Stimulated activated CD8-positive, alpha-beta memory T cell treated with anti-CD3 and anti-CD28 coated beads, Interleukin-15, amount 100 ng/mL, for 48 hours (primary cell): ENCODE data around the gene HDDC3.
"Not testable (repeated sequence)": the region's sequence is repeated elsewhere in the genome, so short reads cannot be mapped to it uniquely, and the experiment has no call there.

ENCODE experiments used
- DNase-seq, 2 donors: peaks; one replicate each; pipeline ENCODE4 v3.0.0-alpha.2; 2020; ENCODE audit warnings: low read depth in 2 of 2

Gene HDDC3

GRCh38 chr15:90909976-90910375 is 22.4 kb downstream of the HDDC3 start:
- DNase-seq = no peak

- DNase-seq = not testable (repeated sequence)
These were observed 22.9 kb downstream of the HDDC3 start for GRCh38 chr15:90909449-90909848.

- DNase-seq = no peak
These were observed 24.4 kb downstream of the HDDC3 start for GRCh38 chr15:90907838-90908507.

- no peak for DNase-seq
These were observed 25.2 kb downstream of the HDDC3 start for GRCh38 chr15:90907051-90907660.

- DNase-seq = no peak
These were observed 26.0 kb downstream of the HDDC3 start for GRCh38 chr15:90906181-90906849.

- no peak for DNase-seq
These were observed 26.8 kb downstream of the HDDC3 start for GRCh38 chr15:90905306-90906180.

- DNase-seq = no peak
These were observed 27.6 kb downstream of the HDDC3 start for GRCh38 chr15:90904746-90905145.

- no peak for DNase-seq
These were observed 28.4 kb downstream of the HDDC3 start for GRCh38 chr15:90903733-90904536.

- peak; percentile 74 to 78 for DNase-seq
These were observed 29.3 kb downstream of the HDDC3 start, which contains the start of gene MAN2A2 for GRCh38 chr15:90902840-90903732. MAN2A2 (plus strand) TSS chr15:90903302; CDS start chr15:90904208, 906 bp downstream.

GRCh38 chr15:90902040-90902839 is 30.1 kb downstream of the HDDC3 start:
- DNase-seq = peak; percentile 65 to 67

GRCh38 chr15:90901175-90902039 is 30.9 kb downstream of the HDDC3 start:
- DNase-seq = no peak

GRCh38 chr15:90897131-90897655 is 35.2 kb downstream of the HDDC3 start:
- not testable (repeated sequence) for DNase-seq

- no peak for DNase-seq
These were observed 36.7 kb downstream of the HDDC3 start for GRCh38 chr15:90895571-90896117.

- DNase-seq = no peak
These were observed 38.9 kb downstream of the HDDC3 start for GRCh38 chr15:90893175-90894090.

GRCh38 chr15:90892498-90893174 is 39.7 kb downstream of the HDDC3 start:
- no peak for DNase-seq

- DNase-seq = no peak
These were observed 40.3 kb downstream of the HDDC3 start for GRCh38 chr15:90892023-90892422.
